ENCODE data around the gene CRYBA1. TPM values are rescaled to one million over a fixed set of nuclear protein-coding genes. Genes with fewer than 3 reads are reported as not detected.
"Not testable (repeated sequence)": the region's sequence is repeated elsewhere in the genome, so short reads cannot be mapped to it uniquely, and the experiment has no call there.

Gene CRYBA1
- total RNA-seq, 4 donors from 2014 or later, result not detected

DNA sequence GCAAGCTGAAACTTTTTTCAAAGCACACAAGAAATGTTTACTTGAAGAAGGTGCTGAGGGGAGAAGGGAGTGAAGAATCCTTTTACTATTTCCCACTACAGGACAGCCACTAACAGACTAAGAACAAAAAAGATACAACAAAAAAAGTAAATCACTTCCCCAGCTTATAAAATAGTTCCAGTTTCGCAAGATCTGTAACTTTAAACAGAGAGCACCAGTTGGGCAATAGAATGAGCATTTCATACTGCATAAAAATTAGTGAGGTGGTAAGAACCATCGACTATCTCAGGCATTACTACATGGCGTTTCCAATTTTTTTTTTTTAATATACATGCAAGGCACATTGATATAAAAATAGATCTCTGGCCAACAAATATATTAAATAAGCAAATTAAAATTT, 11.1 kb downstream of the CRYBA1 start:
- Histone ChIP-seq H3K36me3 (peaks cover 0 to 11% of the 10 kb centered on the region in 2 donors), H3K4me1 (peaks cover 0 to 4% of the 10 kb centered on the region in 2 donors), H3K27ac (no peak overlapping the region), H3K27me3 (no peaks in the 10 kb centered on the region), H3K4me3 (replicated peaks in 1 of 3) (no peak overlapping the region), H3K9me3 (no peaks in the 10 kb centered on the region)
- no peak for DNase-seq
- 87 to 90% methylated on average over 3 of the region's 3 CpGs for WGBS, 2 donors
- intact Hi-C loops (cut with DNase I), result no loop called here
- TF ChIP-seq, protein P1, sequence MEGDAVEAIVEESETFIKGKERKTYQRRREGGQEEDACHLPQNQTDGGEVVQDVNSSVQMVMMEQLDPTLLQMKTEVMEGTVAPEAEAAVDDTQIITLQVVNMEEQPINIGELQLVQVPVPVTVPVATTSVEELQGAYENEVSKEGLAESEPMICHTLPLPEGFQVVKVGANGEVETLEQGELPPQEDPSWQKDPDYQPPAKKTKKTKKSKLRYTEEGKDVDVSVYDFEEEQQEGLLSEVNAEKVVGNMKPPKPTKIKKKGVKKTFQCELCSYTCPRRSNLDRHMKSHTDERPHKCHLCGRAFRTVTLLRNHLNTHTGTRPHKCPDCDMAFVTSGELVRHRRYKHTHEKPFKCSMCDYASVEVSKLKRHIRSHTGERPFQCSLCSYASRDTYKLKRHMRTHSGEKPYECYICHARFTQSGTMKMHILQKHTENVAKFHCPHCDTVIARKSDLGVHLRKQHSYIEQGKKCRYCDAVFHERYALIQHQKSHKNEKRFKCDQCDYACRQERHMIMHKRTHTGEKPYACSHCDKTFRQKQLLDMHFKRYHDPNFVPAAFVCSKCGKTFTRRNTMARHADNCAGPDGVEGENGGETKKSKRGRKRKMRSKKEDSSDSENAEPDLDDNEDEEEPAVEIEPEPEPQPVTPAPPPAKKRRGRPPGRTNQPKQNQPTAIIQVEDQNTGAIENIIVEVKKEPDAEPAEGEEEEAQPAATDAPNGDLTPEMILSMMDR (IDR thresholded peaks at IDR 0.05), result no peak

DNA sequence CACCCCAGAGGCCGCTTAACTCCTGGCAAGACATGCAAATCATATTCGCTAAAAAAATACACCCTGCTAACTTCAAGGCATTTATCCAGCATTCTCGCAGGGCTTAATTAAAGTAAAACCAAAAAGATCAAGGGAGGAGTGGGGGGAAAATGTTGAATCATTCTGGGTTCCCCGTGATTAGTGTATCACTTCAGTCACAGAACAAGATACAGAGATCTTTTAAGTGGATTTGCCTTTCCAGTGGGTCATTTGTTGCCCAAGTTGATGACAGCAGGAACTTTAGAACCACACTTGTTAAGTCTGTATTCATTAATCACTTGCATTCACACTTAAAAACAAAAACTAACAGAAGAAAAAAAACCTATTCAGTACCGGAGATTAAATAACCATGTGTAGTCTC, 17.3 kb downstream of the CRYBA1 start:
- intact Hi-C loops (cut with DNase I), result no loop called here
- H3K36me3 ChIP-seq, result peaks cover 24 to 31% of the 10 kb centered on the region in 2 donors

DNA sequence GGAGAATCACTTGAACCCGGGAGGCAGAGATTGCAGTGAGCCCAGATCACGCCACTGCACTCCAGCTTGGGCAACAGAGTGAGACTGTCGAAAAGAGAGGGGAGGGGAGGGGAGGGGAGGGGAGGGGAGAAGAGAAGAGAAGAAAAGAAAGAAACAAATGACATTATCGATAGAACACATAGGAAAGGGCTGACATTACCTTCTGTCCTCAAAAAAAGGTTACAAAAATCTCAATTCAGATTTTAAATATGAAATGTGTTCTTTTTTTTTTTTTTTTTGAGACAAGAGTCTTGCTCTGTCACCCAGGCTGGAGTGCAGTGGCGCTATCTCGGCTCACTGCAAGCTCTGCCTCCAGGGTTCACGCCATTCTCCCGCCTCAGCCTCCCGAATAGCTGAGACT, 25.3 kb downstream of the CRYBA1 start:
- H3K9me3 ChIP-seq; H3K36me3 ChIP-seq; H3K4me3 ChIP-seq (replicated peaks in 1 of 3); intact Hi-C loops (cut with DNase I); H3K27ac ChIP-seq; H3K27me3 ChIP-seq; DNase-seq: not testable (repeated sequence)
- 91 to 94% methylated on average over 9 of the region's 9 CpGs for WGBS, 2 donors
- H3K4me1 ChIP-seq, result peaks cover 9 to 10% of the 10 kb centered on the region in 2 donors

More for the DNA sequence above, 17.3 kb downstream of the CRYBA1 start:
- no peaks in the 10 kb centered on the region for H3K9me3 ChIP-seq
- H3K4me3 ChIP-seq (replicated peaks in 1 of 3), result no peak overlapping the region
- no peaks in the 10 kb centered on the region for H3K4me1 ChIP-seq
- no peaks in the 10 kb centered on the region for H3K27me3 ChIP-seq
- TF ChIP-seq POLR2A (IDR thresholded peaks at IDR 0.05), result no peak
- TF ChIP-seq, protein P1 (IDR thresholded peaks at IDR 0.05), result no peak
- DNase-seq, result no peak
- WGBS, 2 donors, result 84 to 86% methylated on average over 5 of the region's 5 CpGs
- H3K27ac ChIP-seq, result no peak overlapping the region

DNA sequence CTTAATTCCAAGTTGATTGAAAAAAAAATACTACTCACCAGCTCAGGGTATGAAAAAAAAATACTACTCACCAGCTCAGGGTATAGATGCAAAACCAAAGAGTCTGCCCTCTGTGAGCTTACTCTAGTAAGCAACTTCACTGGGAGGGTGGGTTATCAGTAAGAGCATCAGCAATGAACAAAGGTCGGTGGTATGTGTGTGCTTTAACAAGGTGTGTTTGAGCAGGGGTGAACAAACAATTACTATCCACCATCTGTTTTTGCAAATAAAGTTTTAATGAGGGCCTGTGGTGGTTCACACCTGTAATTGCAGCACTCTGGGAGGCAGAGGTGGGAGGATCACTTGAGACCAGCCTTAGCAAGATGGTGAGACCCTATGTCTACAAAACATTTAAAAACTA, 27.3 kb downstream of the CRYBA1 start:
- 62 to 65% methylated on average over 1 of the region's 1 CpG for WGBS, 2 donors
- peaks cover 0 to 3% of the 10 kb centered on the region in 2 donors for H3K36me3 ChIP-seq
- no peak for DNase-seq
- no peak overlapping the region for H3K4me3 ChIP-seq (replicated peaks in 1 of 3)
- H3K27ac ChIP-seq, result no peak overlapping the region
- H3K27me3 ChIP-seq, result no peaks in the 10 kb centered on the region
- intact Hi-C loops (cut with DNase I), result no loop called here
- no peaks in the 10 kb centered on the region for H3K9me3 ChIP-seq
- H3K4me1 ChIP-seq, result peaks cover 10 to 20% of the 10 kb centered on the region in 2 donors
- no peak for TF ChIP-seq POLR2A (IDR thresholded peaks at IDR 0.05)
- TF ChIP-seq, protein P1 (IDR thresholded peaks at IDR 0.05), result no peak

DNA sequence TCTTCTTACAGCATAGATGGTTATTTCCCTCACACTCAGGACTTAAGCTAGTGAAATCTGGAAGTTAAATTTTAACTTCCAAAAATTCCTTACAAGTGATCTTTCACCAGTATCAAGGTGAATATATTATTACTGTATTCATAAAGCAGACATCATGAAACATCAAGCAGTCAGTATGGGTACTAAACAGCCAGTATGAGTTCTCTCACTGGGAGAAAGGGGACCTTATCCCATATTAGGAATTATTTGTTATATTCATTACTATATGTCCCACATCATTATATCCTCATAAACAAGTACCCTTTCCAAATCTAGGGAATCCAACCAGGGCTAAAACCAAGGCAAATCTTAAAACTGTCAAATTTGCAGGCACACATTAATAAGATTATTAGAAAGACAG, 32.0 kb downstream of the CRYBA1 start:
- intact Hi-C loops (cut with DNase I), result no loop called here
- Histone ChIP-seq H3K9me3 (no peaks in the 10 kb centered on the region), H3K4me3 (replicated peaks in 1 of 3) (no peak overlapping the region), H3K36me3 (peaks cover 6 to 23% of the 10 kb centered on the region in 2 donors), H3K27ac (no peak overlapping the region), H3K27me3 (no peaks in the 10 kb centered on the region), H3K4me1 (peaks cover 16 to 31% of the 10 kb centered on the region in 2 donors)
- DNase-seq, result no peak
- TF ChIP-seq POLR2A (IDR thresholded peaks at IDR 0.05), result no peak
- TF ChIP-seq, protein P1 (IDR thresholded peaks at IDR 0.05), result no peak
